ENCODE measurements around the gene PDZK1. TPM values are rescaled to one million over a fixed set of nuclear protein-coding genes. Genes with fewer than 3 reads are reported as not detected.

Gene PDZK1
- total RNA-seq, 1 experiment from 2014 or later: 1.3 TPM

DNA sequence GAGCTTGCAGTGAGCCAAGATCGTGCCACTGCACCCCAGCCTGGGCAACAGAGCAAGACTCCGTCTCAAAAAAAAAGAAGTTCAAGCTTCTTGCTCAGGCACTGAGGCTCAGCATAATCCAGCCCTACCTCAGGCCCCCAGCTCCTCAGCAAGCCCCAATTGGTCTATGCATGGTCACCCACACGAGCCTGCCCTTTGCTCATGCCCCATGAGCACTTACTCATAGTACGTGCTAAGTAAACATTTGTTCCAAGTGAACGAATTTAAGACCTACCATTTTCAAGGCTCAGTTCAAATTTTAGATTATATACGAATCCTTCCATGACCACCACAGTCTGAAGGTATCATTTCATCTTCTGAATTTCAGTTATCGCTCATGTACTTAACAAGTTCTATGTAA lies 4.3 kb downstream of the PDZK1 start:
- CTCF ChIA-PET: no interaction called here
- TF ChIP-seq, protein P1, sequence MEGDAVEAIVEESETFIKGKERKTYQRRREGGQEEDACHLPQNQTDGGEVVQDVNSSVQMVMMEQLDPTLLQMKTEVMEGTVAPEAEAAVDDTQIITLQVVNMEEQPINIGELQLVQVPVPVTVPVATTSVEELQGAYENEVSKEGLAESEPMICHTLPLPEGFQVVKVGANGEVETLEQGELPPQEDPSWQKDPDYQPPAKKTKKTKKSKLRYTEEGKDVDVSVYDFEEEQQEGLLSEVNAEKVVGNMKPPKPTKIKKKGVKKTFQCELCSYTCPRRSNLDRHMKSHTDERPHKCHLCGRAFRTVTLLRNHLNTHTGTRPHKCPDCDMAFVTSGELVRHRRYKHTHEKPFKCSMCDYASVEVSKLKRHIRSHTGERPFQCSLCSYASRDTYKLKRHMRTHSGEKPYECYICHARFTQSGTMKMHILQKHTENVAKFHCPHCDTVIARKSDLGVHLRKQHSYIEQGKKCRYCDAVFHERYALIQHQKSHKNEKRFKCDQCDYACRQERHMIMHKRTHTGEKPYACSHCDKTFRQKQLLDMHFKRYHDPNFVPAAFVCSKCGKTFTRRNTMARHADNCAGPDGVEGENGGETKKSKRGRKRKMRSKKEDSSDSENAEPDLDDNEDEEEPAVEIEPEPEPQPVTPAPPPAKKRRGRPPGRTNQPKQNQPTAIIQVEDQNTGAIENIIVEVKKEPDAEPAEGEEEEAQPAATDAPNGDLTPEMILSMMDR (IDR thresholded peaks at IDR 0.05; ENCODE audit: unreplicated experiment): no peak
- no peaks in the 10 kb centered on the region for H3K9me3 Mint-ChIP-seq (ENCODE audit: low read depth, unreplicated experiment)
- H3K4me1 Mint-ChIP-seq (ENCODE audit: low read depth, unreplicated experiment): peaks cover 24% of the 10 kb centered on the region
- H3K4me3 Mint-ChIP-seq (ENCODE audit: low read depth, unreplicated experiment): no peak overlapping the region
- intact Hi-C loops (cut with micrococcal nuclease; ENCODE audit: unreplicated experiment): no loop called here
- H3K27me3 Mint-ChIP-seq (ENCODE audit: unreplicated experiment): no peaks in the 10 kb centered on the region
- no peaks in the 10 kb centered on the region for H3K36me3 Mint-ChIP-seq (ENCODE audit: insufficient read depth, unreplicated experiment)
- H3K27ac Mint-ChIP-seq (ENCODE audit: unreplicated experiment): no peak overlapping the region
- no peak for DNase-seq
- BruUV-seq (replicated peaks): no TSS peak

- H3K4me3 Mint-ChIP-seq (ENCODE audit: low read depth, unreplicated experiment): no peak overlapping the region
- intact Hi-C loops (cut with micrococcal nuclease; ENCODE audit: unreplicated experiment): no loop called here
- no peaks in the 10 kb centered on the region for H3K9me3 Mint-ChIP-seq (ENCODE audit: low read depth, unreplicated experiment)
- DNase-seq: no peak
- CTCF ChIA-PET: no interaction called here
- BruUV-seq (replicated peaks): no TSS peak
- H3K4me1 Mint-ChIP-seq (ENCODE audit: low read depth, unreplicated experiment): peaks cover 16% of the 10 kb centered on the region
- no peak overlapping the region for H3K27ac Mint-ChIP-seq (ENCODE audit: unreplicated experiment)
- TF ChIP-seq, protein P1 (IDR thresholded peaks at IDR 0.05; ENCODE audit: unreplicated experiment): no peak
- H3K27me3 Mint-ChIP-seq (ENCODE audit: unreplicated experiment): no peaks in the 10 kb centered on the region
- H3K36me3 Mint-ChIP-seq (ENCODE audit: insufficient read depth, unreplicated experiment): no peaks in the 10 kb centered on the region
Measured at GRCh38 chr1:145702052-145702451, 5.1 kb downstream of the PDZK1 start.

DNA sequence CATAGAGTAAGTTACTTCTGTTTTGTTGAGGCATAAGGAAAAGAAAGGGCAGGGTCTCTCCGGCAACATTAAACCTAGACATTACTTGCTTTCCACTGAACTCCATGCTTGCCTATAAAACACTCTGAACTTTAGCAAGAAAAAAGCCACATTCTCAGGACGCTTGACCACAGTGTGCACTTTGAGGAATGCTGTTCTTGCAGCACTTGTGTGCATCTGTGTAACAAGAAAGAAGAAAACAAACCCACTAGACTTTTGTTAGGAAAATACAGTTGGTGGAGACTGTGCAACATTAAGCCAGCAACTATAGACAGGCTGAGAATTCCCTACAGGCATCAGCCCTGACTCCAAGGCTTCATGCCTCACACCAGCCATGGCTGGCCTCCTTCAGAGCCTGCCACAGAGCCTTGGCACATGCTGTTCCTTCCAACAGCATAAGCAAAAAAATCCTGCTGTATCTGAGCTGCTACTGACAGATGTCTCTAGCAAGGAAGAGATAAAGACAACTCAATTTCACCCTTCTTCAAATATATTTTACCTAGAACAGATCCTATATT lies 5.8 kb downstream of the PDZK1 start:
- intact Hi-C loops (cut with micrococcal nuclease; ENCODE audit: unreplicated experiment): no loop called here
- TF ChIP-seq, protein P1 (IDR thresholded peaks at IDR 0.05; ENCODE audit: unreplicated experiment): no peak
- H3K9me3 Mint-ChIP-seq (ENCODE audit: low read depth, unreplicated experiment): no peaks in the 10 kb centered on the region
- H3K27ac Mint-ChIP-seq (ENCODE audit: unreplicated experiment): no peak overlapping the region
- H3K27me3 Mint-ChIP-seq (ENCODE audit: unreplicated experiment): no peaks in the 10 kb centered on the region
- CTCF ChIA-PET: no interaction called here
- H3K4me3 Mint-ChIP-seq (ENCODE audit: low read depth, unreplicated experiment): no peak overlapping the region
- no peak for DNase-seq
- BruUV-seq (replicated peaks): no TSS peak
- peaks cover 10% of the 10 kb centered on the region for H3K4me1 Mint-ChIP-seq (ENCODE audit: low read depth, unreplicated experiment)
- H3K36me3 Mint-ChIP-seq (ENCODE audit: insufficient read depth, unreplicated experiment): no peaks in the 10 kb centered on the region

DNA sequence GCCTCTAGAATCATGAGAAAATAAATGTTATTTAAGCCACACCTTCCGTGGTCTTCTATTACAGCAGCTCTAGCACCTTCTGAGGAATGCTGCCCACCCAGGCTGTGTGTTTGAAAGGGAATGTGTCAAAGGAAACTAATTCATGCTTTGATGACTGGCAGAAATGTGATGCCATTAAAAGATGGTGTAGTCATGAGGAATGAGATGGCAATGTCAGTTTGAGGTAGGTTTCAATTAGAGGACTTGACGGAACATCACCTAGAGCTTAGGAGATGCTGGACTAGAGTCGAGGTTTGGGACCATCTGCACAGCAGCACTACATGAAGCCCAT lies 10.6 kb downstream of the PDZK1 start:
- H3K36me3 Mint-ChIP-seq (ENCODE audit: insufficient read depth, unreplicated experiment): no peaks in the 10 kb centered on the region
- H3K4me3 Mint-ChIP-seq (ENCODE audit: low read depth, unreplicated experiment): no peak overlapping the region

More for the DNA sequence above, 10.6 kb downstream of the PDZK1 start:
- Mint-ChIP-seq H3K9me3 (ENCODE audit: low read depth, unreplicated experiment) (no peaks in the 10 kb centered on the region), H3K27me3 (ENCODE audit: unreplicated experiment) (no peaks in the 10 kb centered on the region), H3K4me1 (ENCODE audit: low read depth, unreplicated experiment) (no peaks in the 10 kb centered on the region), H3K27ac (ENCODE audit: unreplicated experiment) (no peak overlapping the region)
- intact Hi-C loops (cut with micrococcal nuclease; ENCODE audit: unreplicated experiment): no loop called here
- TF ChIP-seq, protein P1 (IDR thresholded peaks at IDR 0.05; ENCODE audit: unreplicated experiment): no peak
- no TSS peak for BruUV-seq (replicated peaks)
- no peak for DNase-seq
- CTCF ChIA-PET: no interaction called here
